HL-60/S4 treated with phorbol 12-myristate 13-acetate at 8.2 ng/mL for 4 days and 3 days (cell line): ENCODE measurements around the gene PUS7.
"Not testable (repeated sequence)": the region's sequence is repeated elsewhere in the genome, so short reads cannot be mapped to it uniquely, and the experiment has no call there.

Experiments
- in situ Hi-C: fragments of 300-500 bp; cut with MboI; formaldehyde crosslinking; loops from 2 replicates; pipeline ENCODE4 v1.15.0; 2022; ENCODE audit warnings: low sequenced_read_pairs

Gene PUS7

GRCh38 chr7:105521717-105522463, at the start of gene PUS7:
Gene PUS7, minus strand, starts transcription at chr7:105522271. Its CDS starts 13,759 bp downstream, at chr7:105508512.
- in situ Hi-C loops, result no loop called here

- in situ Hi-C loops, result no loop called here
Measured at GRCh38 chr7:105567821-105568220, 45.8 kb upstream of the PUS7 start.

GRCh38 chr7:105567024-105567423, 45.0 kb upstream of the PUS7 start:
- in situ Hi-C loops, result no loop called here

GRCh38 chr7:105565190-105565589, 43.1 kb upstream of the PUS7 start:
- in situ Hi-C loops, result no loop called here

GRCh38 chr7:105559926-105560325, 37.9 kb upstream of the PUS7 start:
- in situ Hi-C loops, result no loop called here

- in situ Hi-C loops, result no loop called here
Measured at GRCh38 chr7:105538339-105538738, 16.3 kb upstream of the PUS7 start.

- in situ Hi-C loops, result no loop called here
Measured at GRCh38 chr7:105532709-105533460, 10.8 kb upstream of the PUS7 start.

- in situ Hi-C loops, result no loop called here
Measured at GRCh38 chr7:105531792-105532671, 10.0 kb upstream of the PUS7 start, which contains the start of gene RINT1. Gene RINT1, plus strand, starts transcription at chr7:105532201. Its CDS starts 115 bp downstream, at chr7:105532316.

- in situ Hi-C loops, result no loop called here
Measured at GRCh38 chr7:105530546-105530945, 8.5 kb upstream of the PUS7 start.

GRCh38 chr7:105530126-105530525, 8.1 kb upstream of the PUS7 start:
- in situ Hi-C loops, result no loop called here

- in situ Hi-C loops, result not testable (repeated sequence)
Measured at GRCh38 chr7:105527737-105528136, 5.7 kb upstream of the PUS7 start.

- in situ Hi-C loops, result no loop called here
Measured at GRCh38 chr7:105524840-105525239, 2.8 kb upstream of the PUS7 start.

- in situ Hi-C loops, result not testable (repeated sequence)
Measured at GRCh38 chr7:105524423-105524822, 2.4 kb upstream of the PUS7 start.

GRCh38 chr7:105521027-105521716, 899 bp downstream of the PUS7 start:
- in situ Hi-C loops, result no loop called here

- in situ Hi-C loops, result not testable (repeated sequence)
Measured at GRCh38 chr7:105520620-105521019, 1.5 kb downstream of the PUS7 start.

GRCh38 chr7:105519353-105519752, 2.7 kb downstream of the PUS7 start:
- in situ Hi-C loops, result no loop called here

GRCh38 chr7:105515610-105516009, 6.5 kb downstream of the PUS7 start:
- in situ Hi-C loops, result not testable (repeated sequence)

- in situ Hi-C loops, result no loop called here
Measured at GRCh38 chr7:105512926-105513526, 9.0 kb downstream of the PUS7 start.

- in situ Hi-C loops, result no loop called here
Measured at GRCh38 chr7:105512415-105512814, 9.7 kb downstream of the PUS7 start.

GRCh38 chr7:105502173-105502572, 19.9 kb downstream of the PUS7 start:
- in situ Hi-C loops, result no loop called here
